KOPT-K1 (cell line): Measurements from ENCODE around the gene COL6A2.

ENCODE experiments used
- H3K27ac ChIP-seq: fragments of 200-600 bp; sonication (generic); 2 replicates; pipeline ENCODE4 v1.5.1; 2016; ENCODE audit warnings: antibody characterized with exemption, mild to moderate bottlenecking, low read depth, low read length; ENCODE audit not compliant: poor library complexity, severe bottlenecking
- H3K36me3 ChIP-seq: fragments of 200-600 bp; sonication (generic); 2 replicates; pipeline ENCODE4 v1.5.1; 2017; ENCODE audit warnings: antibody characterized with exemption, mild to moderate bottlenecking, low read length, moderate library complexity; ENCODE audit not compliant: insufficient read depth
- H3K9me3 ChIP-seq: fragments of 200-600 bp; sonication (generic); 2 replicates; pipeline ENCODE4 v1.5.1; 2017; ENCODE audit warnings: antibody characterized with exemption, low read length, mild to moderate bottlenecking; ENCODE audit not compliant: insufficient read depth, poor library complexity, severe bottlenecking

COL6A2 gene

GRCh38 chr21:46127239-46128105 is 29.6 kb downstream of the COL6A2 start:
- Histone ChIP-seq H3K27ac (no peak overlapping the region), H3K36me3 (no peaks in the 10 kb centered on the region), H3K9me3 (no peaks in the 10 kb centered on the region)

GRCh38 chr21:46128106-46128932 is 30.4 kb downstream of the COL6A2 start:
- Histone ChIP-seq H3K9me3 (no peaks in the 10 kb centered on the region), H3K36me3 (no peaks in the 10 kb centered on the region), H3K27ac (no peak overlapping the region)

- Histone ChIP-seq H3K9me3 (no peaks in the 10 kb centered on the region), H3K36me3 (no peaks in the 10 kb centered on the region), H3K27ac (no peak overlapping the region)
These were observed 31.1 kb downstream of the COL6A2 start for GRCh38 chr21:46128933-46129571.

GRCh38 chr21:46129846-46130651 is 32.1 kb downstream of the COL6A2 start:
- H3K9me3 ChIP-seq: no peaks in the 10 kb centered on the region
- no peak overlapping the region for H3K27ac ChIP-seq
- H3K36me3 ChIP-seq: no peaks in the 10 kb centered on the region

GRCh38 chr21:46130831-46131587 is 33.1 kb downstream of the COL6A2 start:
- no peaks in the 10 kb centered on the region for H3K36me3 ChIP-seq
- H3K9me3 ChIP-seq: no peaks in the 10 kb centered on the region
- H3K27ac ChIP-seq: no peak overlapping the region

GRCh38 chr21:46131588-46131837 is 33.6 kb downstream of the COL6A2 start:
- Histone ChIP-seq H3K36me3 (no peaks in the 10 kb centered on the region), H3K27ac (no peak overlapping the region), H3K9me3 (no peaks in the 10 kb centered on the region)

GRCh38 chr21:46131838-46132651 is 34.1 kb downstream of the COL6A2 start:
- no peaks in the 10 kb centered on the region for H3K9me3 ChIP-seq
- no peaks in the 10 kb centered on the region for H3K36me3 ChIP-seq
- H3K27ac ChIP-seq: no peak overlapping the region

- Histone ChIP-seq H3K36me3 (no peaks in the 10 kb centered on the region), H3K27ac (no peak overlapping the region), H3K9me3 (no peaks in the 10 kb centered on the region)
These were observed 38.0 kb downstream of the COL6A2 start for GRCh38 chr21:46135782-46136395.

GRCh38 chr21:46136739-46137349 is 38.9 kb downstream of the COL6A2 start:
- Histone ChIP-seq H3K9me3 (no peaks in the 10 kb centered on the region), H3K27ac (no peak overlapping the region), H3K36me3 (no peaks in the 10 kb centered on the region)

GRCh38 chr21:46137908-46138307 is 40.0 kb downstream of the COL6A2 start:
- no peak overlapping the region for H3K27ac ChIP-seq
- H3K36me3 ChIP-seq: no peaks in the 10 kb centered on the region
- H3K9me3 ChIP-seq: no peaks in the 10 kb centered on the region

GRCh38 chr21:46138383-46138970 is 40.6 kb downstream of the COL6A2 start:
- H3K36me3 ChIP-seq: no peaks in the 10 kb centered on the region
- no peaks in the 10 kb centered on the region for H3K9me3 ChIP-seq
- no peak overlapping the region for H3K27ac ChIP-seq

- Histone ChIP-seq H3K27ac (no peak overlapping the region), H3K36me3 (no peaks in the 10 kb centered on the region), H3K9me3 (no peaks in the 10 kb centered on the region)
These were observed 41.8 kb downstream of the COL6A2 start for GRCh38 chr21:46139686-46140085.
